SK-N-SH treated with all-trans-retinoic acid at 6 μM for 48 hours (cell line): ENCODE data around the gene PPP1R14B.
A peak's percentile ranks its signal among the peaks of the same experiment; 100 is the strongest.

Source experiments
- ARNTL ChIP-seq: fragments of 450-650 bp; formaldehyde crosslinking; IDR thresholded peaks from 2 replicates; pipeline ENCODE4 v1.5.0; 2020; ENCODE audit warnings: low read depth, mild to moderate bottlenecking, moderate library complexity, borderline replicate concordance
- CREB5 ChIP-seq: fragments of 250-450 bp; sonication (Bioruptor Pico); IDR thresholded peaks from 2 replicates; pipeline ENCODE4 v1.5.1; 2020; ENCODE audit warnings: low read depth, mild to moderate bottlenecking, moderate library complexity
- CSDC2 ChIP-seq: fragments of 250-450 bp; sonication (Bioruptor Pico); IDR thresholded peaks from 2 replicates; pipeline ENCODE4 v1.5.0; 2020; ENCODE audit warnings: mild to moderate bottlenecking, moderate library complexity
- ESRRG ChIP-seq: fragments of 250-450 bp; sonication (Bioruptor Pico); IDR thresholded peaks from 2 replicates; pipeline ENCODE4 v1.6.1; 2021; ENCODE audit warnings: mild to moderate bottlenecking
- PATZ1 ChIP-seq: fragments of 250-450 bp; sonication (Bioruptor Pico); IDR thresholded peaks from 2 replicates; pipeline ENCODE4 v1.8.0; 2020; ENCODE audit warnings: mild to moderate bottlenecking, moderate library complexity, borderline replicate concordance
- SNAI2 ChIP-seq: fragments of 250-450 bp; sonication (Bioruptor Pico); IDR thresholded peaks from 2 replicates; pipeline ENCODE4 v1.5.0; 2020; ENCODE audit warnings: mild to moderate bottlenecking, moderate library complexity
- TCF4 ChIP-seq: fragments of 250-450 bp; sonication (Bioruptor Pico); IDR thresholded peaks from 2 replicates; pipeline ENCODE4 v1.8.0; 2021; ENCODE audit warnings: mild to moderate bottlenecking, moderate library complexity, borderline replicate concordance
- ZFP30 ChIP-seq: fragments of 450-650 bp; formaldehyde crosslinking; IDR thresholded peaks from 2 replicates; pipeline ENCODE4 v1.5.0; 2022; ENCODE audit warnings: mild to moderate bottlenecking, moderate library complexity
- ZNF8 ChIP-seq: fragments of 450-650 bp; formaldehyde crosslinking; IDR thresholded peaks from 2 replicates; pipeline ENCODE4 v1.5.0; 2020; ENCODE audit warnings: mild to moderate bottlenecking, moderate library complexity

- TF ChIP-seq TCF4 (CRISPR knock-in tag) (no peak), PATZ1 (CRISPR knock-in tag) (peak; percentile 64; the same call in 1 of the 2 replicates), SNAI2 (no peak), ESRRG (no peak), CSDC2 (CRISPR knock-in tag) (no peak), ZNF8 (CRISPR knock-in tag) (no peak), ARNTL (no peak), ZFP30 (CRISPR knock-in tag) (no peak), CREB5 (CRISPR knock-in tag) (no peak)
Measured at GRCh38 chr11:64269540-64270220, 22.9 kb upstream of the PPP1R14B start.
